GM21619 (cell line): Measurements from ENCODE around the gene SLC2A2.

Experiments
- ATAC-seq: cut with Tn5 transposase; IDR thresholded peaks from one replicate; pipeline ENCODE4 v1.9.1; 2021; ENCODE audit not compliant: unreplicated experiment

The SLC2A2 gene

DNA sequence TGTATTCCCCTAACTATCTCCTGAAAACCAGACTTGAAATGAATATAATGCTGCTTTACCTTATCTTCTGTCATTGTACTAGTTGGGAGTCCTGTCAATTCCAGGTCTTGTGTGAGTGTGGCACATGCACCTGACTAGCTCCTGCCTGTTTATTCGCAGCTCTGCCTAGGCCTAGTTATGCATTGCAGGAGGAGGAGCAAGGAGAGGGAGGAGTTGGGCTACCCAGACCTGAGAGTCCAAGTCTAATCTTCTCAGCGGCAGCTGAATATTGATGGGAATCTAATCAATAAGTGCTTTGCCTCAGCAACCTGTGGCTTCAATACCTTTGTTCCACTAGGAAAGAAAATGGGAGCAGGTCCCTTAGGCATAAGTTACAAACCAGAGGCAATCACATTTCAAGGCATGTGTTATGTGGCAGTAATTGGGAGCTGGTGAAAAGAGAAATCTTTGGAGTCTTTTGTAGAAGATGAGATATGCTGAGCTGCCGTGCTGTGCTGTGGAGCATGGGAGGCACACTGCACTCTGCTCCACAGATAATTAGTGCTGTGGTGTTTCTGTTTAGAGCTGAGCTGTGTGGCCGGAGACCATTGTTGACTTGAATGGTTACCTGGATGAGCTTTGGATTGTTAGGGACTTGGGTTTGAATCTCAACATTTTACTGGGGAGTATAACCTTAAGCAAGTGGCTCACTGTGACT lies at the start of gene SLC2A2:
SLC2A2 (minus strand) TSS at position 124 of the 697 bp plus-strand sequence; CDS start at position 74, 50 bp downstream.
- ATAC-seq = no peak

DNA sequence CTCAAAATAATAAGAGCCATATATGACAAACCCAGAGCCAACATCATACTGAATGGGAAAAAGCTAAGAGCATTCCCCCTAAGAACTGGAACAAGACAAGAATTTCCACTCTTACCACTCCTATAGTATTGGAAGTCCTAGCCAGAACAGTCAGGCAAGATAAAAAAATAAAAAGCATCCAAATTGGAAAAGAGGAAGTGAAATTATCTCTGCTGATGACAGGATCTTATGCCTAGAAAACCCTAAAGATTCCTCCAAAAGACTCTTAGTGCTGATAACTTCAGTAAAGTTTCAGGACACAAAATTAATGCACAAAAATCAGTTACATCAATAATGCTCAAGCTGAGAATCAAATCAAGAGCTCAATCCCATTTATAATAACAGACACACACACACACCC lies 45.9 kb upstream of the SLC2A2 start:
- no peak for ATAC-seq

DNA sequence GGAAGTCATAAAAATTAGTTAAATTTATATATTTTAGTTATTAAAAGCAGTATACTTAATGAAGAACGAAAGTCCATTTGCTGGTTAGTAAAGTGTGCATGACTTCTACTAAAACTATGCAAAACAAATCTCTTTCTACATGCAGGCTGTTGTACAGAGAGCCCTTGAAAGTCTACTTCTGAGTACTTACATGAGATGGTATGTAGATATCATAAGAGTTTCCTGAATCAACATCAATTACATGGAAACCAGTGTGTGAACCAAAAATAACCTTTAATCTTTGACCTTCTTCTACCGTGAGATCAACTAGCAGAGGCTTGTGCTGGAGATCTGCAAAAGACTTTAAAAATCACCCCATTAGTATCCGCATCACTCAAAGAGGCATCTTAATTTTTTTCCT lies 42.1 kb upstream of the SLC2A2 start:
- ATAC-seq = no peak

DNA sequence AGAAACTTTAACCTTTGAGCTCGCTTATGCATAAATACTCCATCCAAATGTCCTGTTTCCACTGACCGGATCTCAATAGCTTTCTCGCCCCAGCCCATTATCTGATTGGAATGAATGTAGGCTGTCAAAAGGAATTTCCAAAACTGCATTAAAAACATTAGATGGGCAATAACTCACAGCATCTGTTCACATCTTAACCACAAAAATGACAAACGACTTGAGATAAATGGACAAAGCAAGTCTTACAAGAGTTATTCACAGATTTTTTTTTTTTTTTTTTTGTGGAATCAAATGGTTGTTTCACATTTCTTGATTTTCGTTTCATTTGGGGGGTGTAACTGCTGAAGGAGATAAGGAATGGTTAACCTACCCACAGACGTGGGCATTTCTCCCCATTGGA lies 39.7 kb upstream of the SLC2A2 start:
- no peak for ATAC-seq

DNA sequence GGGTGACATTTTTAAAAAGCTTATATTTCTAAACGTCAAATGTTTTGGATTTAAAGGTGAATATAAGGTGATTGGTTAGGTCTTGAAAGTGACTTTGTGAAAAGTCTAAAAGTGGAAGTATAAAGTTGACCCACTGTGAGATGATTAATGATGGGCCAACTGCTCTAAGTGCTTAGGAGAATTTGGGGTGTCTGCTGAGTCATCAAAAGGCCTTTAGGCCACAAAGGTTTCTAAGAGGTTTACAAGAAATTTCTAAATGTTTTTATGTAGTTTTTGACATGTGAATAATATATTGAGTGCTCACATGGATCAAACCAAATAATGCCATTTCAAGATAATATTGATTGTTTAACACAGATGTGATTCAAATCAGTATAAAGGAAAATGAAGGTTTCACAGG lies 39.2 kb upstream of the SLC2A2 start:
- ATAC-seq = no peak

DNA sequence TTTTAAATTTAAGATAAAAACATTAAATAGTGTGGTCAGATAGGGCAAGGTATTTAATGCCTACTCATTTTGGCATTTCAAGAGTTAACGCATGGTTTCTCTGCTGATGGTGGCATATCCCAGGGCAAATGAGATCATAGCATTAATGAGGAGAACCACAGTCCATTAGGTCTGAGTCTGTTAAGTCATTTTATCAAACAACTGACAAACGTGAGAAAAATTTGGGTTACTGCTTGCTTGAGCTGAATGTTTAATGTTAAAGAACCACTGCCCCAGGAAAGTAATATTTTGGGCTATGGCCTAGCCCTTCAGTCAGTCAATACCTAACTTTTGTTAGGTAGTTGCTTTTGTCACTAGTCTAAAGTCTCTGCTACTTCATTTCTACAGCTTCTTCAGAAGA lies 37.9 kb upstream of the SLC2A2 start:
- no peak for ATAC-seq

DNA sequence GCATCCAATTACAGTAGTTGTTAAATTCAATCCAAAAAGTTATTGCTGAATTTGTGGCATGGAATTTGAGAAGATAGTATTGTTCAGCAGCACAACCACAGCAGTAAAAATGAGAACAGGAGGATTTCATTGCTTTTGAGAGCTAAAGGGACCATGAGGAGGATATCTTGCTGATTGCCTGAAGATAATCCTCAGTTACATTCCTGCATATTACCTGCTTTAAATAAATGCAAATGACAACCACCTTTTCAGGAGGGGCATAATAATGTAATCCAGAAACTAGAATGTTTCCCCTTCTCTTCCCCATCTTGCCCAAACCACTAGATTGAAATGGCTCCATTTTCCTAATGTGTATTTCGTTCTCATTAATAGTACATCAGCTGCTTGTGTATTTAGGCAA lies 35.2 kb upstream of the SLC2A2 start:
- ATAC-seq = no peak

DNA sequence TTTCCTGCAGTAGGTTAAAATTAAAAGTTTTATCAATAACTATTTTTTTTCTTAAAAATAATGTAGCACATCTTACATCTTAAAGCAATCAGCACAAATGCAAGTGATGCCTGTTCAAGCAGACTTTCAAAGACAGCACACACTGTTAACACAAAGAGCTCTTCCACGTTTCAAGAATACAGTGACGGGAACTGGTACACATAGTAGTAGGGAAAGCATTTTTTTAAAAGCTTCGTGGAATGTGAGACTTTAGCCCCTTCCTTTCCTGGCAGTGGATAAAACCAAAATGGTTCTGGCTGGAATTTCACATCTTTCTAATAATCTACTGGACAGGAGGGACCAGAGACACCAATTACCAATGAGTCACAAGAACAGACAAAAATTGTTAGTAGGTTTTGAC lies 33.5 kb upstream of the SLC2A2 start:
- ATAC-seq = no peak

DNA sequence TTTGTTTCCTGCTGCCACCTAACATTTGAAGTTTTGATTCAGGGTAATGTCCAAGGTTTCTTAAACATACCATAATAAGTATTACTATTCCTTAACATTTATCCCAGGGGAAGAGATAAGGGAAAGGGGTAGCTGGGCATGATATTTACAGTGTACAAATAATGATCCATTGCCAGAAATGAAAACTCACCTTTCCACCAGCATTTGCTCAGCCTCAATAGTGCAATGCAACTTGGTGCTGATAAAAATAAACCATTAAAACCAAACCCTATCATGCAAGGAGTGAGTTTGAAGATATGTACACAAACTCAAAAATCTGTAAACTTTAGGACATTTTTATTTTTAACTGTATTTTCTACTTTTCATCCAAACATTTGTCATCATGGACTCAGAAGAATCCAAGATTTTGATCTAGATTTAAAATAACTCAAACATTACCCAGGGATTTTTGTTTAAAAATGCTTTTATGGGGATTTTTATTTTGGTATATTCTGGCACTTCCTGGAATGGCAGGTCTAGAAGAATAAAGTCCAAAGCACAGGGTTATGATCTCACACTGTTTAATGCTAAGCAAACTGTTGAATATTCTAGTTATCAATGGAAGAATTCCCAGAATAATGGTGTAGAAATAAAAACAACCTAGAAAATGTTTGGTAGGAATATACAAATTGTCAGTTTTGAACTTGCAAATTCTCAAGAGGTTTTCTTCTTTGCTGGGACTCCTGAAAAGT lies 32.5 kb upstream of the SLC2A2 start:
- no peak for ATAC-seq

DNA sequence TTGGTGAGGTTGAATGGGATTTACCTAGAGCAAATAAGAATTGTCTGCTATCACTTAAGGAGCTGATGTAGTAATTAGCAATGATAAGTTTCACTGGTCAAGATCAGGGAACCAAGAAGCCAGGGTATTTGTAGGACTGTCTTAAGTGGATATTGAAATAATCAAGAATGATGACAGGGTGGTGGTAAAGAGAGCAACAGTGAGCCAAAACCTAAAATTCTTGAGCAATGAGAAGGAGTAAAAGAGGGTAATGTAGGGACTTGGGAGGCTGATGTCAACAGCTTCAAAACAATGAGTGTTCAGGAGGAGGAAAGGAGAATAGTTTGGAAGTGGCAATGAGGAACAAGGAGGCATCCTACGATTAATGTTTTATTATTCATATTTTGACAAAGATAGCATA lies 31.5 kb upstream of the SLC2A2 start:
- no peak for ATAC-seq

DNA sequence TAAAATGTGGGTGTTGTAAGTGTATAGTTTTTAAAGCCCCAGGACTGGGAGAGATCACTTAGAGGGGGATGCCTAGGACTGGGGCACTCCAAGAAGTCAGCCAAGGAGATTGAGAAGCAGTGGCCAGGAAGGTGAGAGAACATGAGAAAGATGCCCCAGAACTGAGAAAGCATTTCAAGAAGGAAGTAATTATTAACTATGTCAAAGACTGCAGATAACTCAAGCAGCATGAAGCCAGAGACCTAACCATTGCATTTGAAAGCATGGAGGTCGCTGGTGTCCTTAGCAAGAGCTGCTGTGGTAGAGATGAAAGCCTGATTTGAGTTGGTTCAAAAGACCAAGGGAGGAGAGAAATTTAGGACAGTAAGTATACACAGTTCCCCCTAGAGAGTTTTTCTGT lies 30.6 kb upstream of the SLC2A2 start:
- peak; percentile 65 for ATAC-seq

DNA sequence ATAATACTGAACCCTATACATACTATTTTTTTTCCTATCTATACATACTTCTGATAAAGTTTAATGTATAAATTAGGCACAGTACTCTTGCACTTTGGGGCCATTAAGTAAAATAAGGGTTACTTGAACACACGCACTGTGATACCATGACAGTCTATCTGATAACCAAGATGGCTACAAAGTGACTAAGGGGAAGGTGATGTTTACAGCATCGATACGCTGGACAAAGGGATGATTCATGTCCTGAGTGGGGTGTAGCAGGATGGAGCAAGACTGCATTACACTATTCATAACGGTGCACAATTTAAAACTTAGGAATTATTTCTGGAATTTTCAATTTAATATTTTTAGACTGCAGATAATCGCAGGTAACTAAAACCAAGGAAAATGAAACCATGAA lies 30.0 kb upstream of the SLC2A2 start:
- ATAC-seq = no peak

DNA sequence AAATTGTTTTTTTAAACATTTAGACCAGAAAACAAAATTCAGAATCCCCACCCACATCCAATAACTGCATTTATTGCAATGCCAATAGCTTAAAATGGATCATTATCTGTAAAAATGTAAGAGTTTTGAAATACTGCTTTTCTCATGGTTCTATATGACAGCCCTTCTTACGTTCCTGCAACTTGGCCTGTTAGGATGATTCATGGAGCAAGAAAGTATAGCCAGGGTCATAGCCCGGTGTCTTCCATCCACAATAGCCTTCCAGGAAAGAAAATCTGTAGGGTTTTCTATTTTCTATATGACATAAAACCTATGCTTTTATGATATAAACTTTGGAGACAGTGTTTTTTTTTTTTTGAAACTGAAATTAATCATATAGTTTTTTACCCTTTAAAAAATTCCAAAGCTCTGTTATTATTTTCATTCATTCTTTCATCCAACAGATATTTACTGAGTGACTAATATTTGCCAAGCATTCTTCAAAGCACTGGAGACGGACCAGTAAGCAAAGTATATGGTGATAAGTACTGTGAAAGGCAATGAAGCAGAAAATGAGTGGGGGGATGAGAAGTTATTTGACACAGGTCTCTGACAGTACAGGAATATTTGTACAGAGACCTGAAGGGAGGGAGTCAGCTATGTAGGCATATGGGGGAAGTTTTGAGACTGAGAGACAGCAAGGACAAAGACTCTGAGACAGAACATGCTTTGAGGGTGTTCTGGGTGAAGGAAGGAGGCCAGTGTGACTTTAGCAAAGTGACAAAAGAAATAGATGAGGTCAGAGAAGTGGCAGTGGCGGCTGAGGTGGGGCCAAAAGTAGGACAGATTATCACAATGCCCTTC lies 29.0 kb upstream of the SLC2A2 start:
- no peak for ATAC-seq

DNA sequence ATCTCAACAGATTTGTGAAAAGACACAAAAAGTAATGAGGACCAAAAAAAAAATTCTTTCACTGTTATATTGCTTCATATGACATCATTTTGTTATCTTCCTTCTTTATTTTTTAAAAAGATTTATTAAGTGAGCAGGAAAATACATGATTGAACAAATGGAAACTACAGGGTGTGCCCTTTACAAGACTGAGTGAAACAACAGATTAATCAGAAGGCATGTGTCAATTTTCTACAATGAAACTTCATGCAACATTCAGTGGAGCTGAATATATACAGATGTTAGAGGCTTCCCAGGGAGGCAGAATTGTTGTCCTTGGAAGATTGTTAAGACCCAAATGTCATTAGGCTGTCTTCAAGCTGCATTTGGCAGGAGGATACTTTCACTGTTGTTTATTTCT lies 28.4 kb upstream of the SLC2A2 start:
- no peak for ATAC-seq

DNA sequence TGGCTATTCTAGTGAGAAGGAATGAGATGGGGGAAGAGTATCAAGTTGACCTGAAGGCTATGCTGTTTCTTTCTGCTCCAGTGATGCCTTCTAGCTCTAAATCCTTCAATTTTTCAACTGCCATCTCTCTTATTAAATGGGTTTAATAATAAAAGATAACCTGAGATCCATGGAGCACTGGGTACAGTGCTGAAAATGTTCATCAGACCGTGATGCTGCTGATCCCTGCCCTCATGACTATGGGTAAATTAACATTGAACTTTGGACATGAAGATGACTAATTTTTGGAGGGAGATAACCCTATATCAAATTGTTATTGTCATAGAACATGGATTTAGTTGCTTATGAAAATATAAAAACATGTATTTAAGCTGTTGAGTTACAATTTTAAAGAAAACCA lies 27.7 kb upstream of the SLC2A2 start:
- ATAC-seq = no peak

DNA sequence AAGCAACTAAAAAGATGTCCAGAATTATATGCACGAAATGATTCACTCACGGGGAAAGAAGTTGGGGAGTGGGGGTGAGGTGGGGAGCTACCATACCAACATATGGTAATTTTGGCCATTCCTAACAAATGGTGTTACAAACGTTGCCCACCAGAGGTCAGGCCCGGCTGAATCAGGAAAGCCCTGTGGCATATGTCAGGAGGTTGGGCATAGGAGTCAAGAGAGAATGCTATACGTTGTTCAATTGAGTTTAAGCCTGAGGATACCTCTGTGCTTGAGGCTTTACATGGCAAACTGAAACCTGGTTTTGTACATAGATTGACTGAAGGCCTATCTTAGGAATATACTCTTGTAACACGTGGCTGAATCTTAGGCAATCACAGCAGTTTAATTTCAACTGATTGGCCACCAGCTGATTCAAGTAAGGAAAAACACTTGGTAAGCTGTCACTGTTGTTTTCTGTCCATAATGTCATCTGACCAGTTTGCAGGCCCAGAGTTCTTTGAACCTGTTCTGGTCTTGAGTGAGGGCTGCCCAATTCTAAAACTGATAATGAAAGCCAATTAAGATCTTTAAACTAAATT lies 23.4 kb upstream of the SLC2A2 start:
- peak; percentile 88 for ATAC-seq

DNA sequence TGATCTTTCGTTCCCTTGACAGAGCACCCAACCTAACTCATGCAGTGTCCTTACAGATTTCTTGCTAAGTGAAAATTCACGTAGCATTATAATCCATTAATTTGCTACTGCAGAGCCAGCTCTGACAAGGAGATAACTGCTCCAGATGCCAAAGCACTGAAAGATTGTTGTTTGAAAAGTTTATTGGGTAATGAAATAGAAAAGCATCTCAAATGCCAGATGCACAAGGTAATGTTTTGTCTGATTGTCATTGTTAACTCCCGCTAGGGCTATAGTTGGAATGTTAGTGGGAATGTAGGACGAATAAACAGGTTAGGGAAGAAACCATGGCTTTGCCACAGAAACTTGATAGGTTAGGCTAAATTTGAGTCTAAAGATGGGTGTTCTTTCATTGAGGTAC lies 20.2 kb upstream of the SLC2A2 start:
- no peak for ATAC-seq

DNA sequence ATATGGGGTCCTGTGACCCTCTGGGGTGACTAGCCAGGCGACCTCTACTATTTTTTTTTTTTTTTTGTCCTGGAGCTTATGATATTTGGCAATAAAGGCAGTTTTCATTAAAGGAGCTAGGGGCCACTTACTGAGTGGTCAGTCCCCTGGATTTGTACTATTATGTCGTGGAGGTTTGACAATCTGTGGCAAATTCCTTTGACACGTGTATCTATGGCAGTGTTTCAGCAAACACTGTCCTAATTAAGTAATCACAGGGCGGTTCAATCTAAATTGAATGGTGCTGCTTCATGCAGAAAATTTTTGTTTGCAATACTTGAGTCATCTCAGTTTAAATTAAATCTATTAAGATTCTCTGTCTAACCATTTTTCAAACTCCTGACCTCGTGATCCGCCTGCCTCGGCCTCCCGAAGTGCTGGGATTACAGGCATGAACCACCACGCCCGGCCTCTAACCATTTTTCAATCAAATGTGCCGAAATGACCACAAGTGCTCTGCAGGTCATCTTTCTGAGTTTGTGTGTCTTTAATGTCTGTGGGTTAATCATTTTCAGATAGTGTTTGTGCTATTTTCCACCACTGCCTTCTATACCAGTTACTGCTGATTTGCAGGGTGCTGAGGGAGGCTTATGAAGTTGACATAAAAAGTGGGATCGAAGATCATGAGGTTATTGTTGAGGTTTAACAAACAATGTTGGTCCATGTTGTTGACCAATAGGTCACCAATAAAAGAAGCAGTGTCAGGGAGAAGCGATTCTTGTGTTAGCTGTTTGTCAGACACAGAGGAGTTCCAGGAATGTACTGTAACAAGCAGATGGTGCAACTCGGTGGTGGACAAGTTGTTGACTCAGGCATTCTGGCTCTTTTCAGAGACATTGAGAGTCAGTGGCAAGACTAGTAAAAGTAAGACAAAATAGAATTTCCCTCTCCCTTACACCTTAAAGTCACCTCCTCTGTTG lies 18.6 kb upstream of the SLC2A2 start:
- no peak for ATAC-seq

DNA sequence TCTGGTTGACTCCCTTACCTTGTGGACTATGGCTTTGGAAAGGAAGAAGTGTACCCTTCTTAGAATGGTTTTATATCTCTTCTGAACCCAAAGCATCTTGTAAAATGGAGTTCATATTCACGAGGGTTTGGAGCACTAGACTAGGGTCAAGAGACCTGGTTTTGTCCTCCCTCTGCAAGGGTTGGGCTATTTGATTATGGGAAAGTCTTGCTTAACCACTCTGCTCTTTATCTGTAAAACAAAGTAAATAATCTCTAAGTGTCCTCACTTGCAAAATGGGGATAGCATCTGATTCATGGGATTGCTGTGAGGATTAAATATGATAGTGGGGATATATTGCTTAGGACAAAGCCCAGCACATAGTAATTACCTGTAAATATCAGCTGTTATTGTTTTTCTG lies 17.9 kb upstream of the SLC2A2 start:
- ATAC-seq = no peak

DNA sequence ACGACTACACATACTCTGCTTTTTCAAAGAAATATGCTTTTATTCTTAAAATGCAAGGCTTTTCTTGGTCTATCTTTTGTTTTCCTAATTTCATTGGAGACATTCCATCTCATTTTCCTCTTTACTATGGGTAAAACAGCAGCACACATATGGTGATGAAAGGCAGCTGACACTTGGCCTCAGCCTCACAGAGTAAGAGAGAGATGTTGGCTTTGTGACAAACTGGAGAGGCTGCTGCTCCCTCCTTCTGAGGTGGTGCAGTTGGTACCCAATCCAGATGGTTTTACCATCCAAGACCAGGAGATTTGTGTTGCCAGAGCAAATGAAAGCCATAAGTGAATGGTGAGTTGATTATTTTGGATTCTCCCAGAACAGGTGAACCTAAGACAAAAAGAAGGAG lies 13.2 kb upstream of the SLC2A2 start:
- ATAC-seq = no peak
